NT2/D1 (cell line): ENCODE measurements around the gene DIPK2B.

Experiments
- SUZ12 ChIP-seq: IDR thresholded peaks from 2 replicates; pipeline ENCODE4 v1.6.1; 2011; ENCODE audit not compliant: insufficient read length, insufficient read depth; ENCODE audit errors: extremely low read depth
- ZNF274 ChIP-seq: IDR thresholded peaks from 2 replicates; pipeline ENCODE4 v1.6.1; 2011; ENCODE audit warnings: mild to moderate bottlenecking, low read depth, low read length

DNA sequence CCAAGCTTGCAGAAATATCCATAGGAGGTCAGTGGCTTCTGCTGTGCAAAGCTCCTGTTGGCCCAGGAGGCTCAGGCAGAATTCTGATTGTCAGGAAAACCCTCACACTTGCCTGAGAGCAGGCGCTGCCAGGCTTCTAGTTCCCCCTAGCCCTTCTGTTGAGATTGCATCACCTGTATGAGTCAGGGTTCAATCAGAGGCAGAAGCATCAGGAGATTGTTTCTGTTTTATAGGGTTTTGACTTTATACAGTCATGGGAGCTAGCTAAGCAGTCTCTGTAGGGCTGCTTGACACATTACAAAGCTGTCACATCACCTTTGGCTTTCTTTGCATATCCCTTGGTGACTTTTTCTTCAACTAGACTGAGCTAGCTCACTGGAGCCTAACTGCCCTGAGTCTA lies 27.8 kb downstream of the DIPK2B start:
- TF ChIP-seq ZNF274, result no peak
- TF ChIP-seq SUZ12, result no peak
